KG1 (cell line): ENCODE data around the gene FIZ1.

Source experiments
- DNase-seq: peaks from one replicate; lab custom pipeline; 2025; lab: John Stamatoyannopoulos, UW

FIZ1 gene

DNA sequence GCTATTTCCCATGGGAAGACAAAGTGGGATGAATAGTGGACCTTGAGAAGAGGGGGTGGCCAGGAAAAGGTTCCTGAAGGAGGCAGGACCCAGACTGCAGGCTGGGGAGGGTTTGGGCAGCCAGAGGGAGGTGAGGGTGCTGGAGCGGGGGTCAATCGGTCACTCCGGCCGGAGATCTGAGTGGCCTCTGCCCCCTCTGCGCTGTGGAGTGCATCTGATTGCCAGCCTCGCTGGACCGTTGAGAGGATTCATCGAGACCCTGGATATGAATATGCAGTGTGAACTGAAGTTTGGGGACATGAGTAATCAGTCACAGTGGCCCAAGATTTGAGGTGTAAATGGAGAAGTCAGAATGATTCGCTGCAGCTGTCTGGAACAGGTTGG is 36.0 kb upstream of the FIZ1 start:
- DNase-seq: no peak

DNA sequence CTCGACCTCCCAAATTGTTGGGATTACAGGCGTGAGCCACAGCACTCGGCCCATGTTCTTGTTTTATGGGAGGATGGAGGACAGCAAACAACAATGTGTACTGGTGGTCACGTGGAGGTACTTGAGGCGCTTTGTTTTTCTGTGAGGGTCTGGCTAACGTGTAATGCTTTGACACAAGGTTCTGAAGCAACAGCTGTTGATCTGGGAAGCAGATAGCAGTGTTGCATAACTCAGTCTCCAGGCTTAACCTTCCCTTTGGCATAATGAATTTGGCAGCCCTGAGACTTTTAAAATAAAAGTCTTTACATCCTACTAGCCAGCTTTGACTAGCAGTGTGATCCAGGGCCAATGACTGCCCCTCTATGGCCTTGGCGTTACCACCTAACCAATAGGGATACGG is 34.5 kb upstream of the FIZ1 start:
- DNase-seq: no peak

DNA sequence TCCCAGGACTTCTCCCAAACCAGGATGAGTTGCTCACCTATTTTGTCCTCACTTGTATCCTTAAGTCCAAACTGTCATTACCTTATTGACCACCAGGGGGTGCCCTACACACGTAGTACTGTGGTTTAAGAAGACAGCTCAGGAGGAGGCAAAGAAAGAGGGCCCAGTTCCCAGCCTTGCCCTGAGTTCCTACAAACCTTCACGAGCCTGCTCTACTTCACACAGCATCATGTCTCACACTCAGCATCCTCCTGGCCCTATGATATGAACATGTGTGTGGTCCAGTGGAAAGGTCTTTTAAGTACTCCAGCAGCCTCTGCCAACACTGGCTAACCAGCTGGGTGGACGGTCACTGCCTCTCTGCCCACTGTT is 33.1 kb upstream of the FIZ1 start:
- DNase-seq: peak; percentile 91

DNA sequence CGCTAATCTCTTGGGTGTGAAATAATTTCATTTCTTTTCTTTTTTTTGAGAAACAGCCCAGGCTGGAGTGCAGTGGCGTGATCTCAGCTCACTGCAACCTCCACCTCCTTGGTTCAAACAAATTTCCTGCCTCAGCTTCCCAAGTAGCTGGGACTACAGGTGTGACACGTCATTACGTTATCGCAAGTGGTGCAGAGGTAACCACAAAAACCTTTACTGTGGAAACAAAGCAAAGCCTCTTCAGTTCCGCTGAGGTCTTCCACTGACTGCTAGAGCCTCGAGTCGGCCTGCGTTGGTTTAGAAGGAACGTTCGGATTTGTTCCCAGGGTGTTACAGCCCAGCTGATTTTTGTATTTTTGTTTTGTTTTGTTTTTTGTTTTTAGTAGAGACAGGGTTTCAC is 27.0 kb upstream of the FIZ1 start:
- DNase-seq: no peak

DNA sequence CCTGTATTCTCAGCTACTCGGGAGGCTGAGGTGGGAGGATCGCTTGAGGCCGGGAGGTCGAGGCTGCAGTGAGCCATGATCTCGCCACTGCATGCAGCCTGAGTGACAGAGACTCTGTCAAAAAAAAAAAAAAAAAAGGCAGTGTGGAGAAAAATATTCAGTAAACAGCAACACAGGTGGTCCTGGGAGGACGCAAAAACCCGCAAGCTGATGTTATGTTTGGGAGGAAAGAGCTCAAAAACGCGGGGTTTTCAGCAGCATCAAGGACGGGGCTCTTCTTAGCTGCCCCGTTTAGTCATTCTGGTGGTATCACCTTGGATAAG is 25.6 kb upstream of the FIZ1 start:
- no peak for DNase-seq

DNA sequence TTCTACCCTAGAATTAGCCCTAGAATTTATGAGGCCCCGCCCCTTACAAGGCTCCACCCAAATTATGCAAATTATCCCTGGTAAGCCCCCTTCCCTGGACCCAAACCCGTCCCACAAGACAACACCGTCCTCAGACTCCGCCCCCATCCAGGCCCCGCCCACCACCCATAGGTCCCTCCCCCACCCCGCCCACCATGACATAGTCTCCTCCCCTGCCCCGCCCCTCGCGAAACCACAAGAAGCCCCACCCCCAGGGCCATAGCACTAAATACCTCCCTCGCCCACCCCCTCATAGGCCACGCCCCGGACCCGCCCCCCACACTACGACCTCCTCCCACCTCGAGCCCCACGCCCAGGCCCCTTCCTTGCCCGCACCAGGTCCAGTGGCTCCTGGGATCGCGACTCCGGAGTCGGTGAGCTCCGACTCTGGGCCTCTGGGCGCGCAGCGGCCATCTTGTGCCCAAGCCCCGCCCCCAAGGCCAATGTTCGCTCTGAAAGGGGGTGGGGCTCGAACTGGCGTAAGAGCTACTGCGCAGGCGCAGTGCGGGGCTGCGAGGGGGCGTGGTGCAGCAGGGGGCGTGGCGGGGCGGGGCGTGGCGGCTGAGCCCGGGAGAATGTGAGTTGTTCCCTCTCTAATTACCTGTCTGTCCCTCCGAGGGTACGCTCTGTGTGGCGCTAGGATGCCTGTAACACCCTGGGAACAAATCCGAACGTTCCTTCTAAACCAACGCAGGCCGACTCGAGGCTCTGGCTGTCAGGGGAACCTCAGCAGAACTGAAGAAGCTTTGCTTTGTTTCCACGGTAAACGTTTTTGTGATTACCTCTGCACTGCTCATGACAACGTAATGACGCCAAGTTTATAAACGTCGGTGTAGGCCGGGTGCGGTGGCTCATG is 25.0 kb upstream of the FIZ1 start, which contains the start of gene ZNF784:
Gene ZNF784, minus strand, starts transcription at position 458 of the 895 bp plus-strand sequence. Its CDS starts 5 bp downstream, at position 453.
- DNase-seq: peak; percentile 88

DNA sequence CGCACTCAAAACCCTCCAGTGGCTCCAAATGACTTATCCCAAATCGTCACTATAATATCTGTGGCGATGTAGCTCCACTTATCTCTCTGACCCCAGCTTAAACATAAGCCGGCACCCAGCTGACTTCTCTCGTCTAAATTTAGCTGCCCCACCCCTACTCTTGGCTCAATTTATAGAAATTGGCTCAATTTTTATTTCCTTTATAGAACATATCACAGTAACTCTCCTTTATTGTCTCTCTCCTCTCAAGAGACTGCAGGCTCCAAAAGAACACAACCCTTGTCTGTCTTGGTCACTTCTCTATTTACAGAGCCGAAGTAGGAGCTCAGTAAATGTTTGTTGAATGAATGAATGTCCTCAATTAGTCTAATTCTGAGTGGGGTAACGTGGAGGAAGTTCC is 24.2 kb upstream of the FIZ1 start:
- DNase-seq: no peak

DNA sequence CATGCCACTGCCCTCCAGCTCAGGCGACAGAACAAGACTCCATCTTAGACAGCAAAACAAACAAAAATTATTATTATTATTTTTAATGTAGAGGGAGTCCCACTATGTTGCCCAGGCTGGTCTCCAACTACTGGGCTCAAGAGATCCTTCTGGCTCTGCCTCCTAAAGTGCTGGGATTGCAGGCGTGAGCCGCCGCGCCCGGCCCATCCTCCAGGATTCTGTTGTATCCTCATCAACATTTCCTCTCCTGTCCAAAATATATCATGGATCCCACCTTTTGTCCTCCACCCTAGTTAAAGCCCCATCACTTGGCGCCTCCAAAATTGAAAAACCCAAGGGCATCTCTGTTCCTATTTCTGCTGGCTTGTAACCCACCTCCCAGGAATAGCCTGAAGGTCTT is 23.8 kb upstream of the FIZ1 start:
- DNase-seq: no peak

DNA sequence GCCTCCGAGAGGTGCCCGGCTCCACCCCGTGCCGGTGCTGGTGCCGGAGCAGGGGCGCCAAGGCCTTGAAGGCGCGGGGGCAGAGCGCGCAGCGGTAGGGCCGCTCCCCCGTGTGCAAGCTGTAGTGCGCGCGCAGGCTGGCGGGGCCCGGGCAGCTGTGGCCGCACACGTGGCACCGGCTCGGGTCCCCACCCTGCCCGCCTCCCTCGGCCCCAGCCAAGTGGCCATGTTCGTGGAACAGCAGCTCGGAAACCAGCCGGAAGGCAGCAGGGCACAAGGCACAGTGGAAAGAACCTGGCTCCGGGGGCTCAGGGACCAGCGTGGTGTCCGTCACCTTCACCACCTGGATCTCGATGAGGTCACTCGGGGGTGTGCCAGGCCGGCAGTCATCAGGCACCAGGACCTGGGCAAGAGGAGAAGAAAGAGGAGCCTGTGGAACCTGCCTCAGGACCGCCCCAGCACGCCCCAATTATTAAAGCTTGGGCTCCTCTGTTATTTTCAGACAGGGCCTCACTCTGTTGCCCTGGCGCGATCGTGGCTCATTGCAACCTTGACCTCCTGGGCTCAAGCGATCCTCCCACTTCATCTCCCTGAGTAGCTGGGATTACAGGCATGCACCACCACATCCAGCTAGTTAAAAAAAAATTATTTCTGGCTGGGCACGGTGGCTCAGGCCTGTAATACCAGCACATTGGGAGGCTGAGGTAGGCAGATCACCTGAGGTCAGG is 23.1 kb upstream of the FIZ1 start:
- no peak for DNase-seq

DNA sequence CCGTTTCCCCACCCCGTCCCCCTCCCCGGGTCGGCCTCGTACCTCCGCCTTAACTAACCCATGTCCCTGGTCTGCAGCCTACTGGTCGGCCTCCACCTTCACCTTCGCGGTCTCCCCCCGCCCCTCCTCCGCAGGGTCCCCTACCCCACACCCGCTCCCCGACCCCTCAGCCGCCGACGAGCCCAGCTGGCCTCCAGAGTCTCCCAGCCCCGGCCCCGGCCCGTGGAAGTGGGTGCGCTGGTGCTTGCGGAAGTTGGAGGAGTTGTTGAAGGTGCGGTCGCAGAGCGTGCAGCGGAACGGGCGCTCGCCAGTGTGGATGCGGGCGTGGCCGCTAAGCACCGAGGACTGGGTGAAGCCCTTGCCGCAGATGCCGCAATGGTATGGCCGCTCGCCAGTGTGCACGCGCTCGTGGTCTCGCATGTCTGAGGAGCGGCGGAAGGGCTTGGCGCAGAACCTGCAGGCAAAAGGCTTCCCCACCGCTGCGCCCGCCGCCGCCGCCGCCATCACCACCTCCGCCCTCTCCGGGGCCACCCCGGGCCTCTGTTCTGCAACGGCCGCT is 22.4 kb upstream of the FIZ1 start:
- no peak for DNase-seq

DNA sequence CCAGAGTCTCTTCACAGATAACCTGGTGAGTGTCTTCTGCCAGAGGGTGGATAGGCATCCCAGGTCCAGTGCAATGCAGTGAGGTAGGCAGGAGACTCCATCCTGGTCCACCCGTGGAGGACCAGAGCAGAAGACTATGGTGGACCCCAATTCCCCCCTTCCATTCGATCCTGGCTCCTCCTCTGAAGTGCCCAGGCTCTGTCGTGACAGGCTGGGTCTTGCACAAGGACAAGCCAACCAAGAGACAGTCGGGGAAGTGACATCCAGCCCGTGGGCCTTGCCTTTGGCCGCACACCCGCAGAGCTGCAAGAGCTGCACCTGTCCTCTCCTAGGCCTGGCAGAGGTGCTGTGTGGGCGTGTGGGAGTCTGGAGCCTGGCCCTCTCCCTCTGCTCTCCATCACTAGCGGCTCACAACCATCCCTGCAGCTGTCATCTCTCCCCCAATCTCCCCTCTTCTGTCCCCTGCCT is 21.9 kb upstream of the FIZ1 start:
- DNase-seq: no peak

DNA sequence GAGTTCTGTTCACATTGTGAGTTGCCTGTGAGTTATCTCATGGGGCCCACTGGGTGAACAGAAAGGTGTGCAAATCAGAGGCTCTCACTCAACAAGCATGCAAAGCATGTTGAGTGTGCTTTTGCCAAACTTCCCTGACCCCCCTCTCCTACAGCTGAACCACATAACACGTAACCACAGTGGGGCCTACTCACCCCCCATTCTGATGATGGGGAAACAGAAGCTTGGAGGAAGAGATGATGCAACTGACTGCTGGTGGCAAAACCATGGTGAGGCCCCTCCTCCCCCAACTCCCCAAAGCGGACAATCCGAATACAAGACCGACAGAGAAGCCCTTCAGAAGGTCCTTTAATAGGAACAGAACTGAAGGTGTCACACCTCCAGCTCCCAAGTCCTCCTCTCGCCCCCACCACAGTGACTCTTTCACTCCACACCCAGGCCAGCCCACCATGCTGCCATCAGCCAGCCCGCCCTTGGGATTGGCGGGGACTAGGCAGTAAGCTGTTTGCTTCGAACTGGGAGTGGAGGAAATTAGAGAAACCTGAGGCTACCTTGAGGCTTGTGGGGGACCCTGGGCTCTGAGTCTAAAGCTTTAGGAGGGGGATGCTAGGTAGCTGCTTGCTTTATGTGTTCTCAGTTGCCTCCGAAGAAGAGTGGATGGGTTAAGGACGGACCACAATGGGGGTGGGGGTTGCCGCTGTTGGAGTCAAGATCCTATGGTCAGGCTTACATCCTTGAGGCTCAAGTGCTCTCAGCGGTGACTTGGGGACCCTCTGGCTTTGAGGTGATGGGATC is 21.3 kb upstream of the FIZ1 start:
- DNase-seq: peak; percentile 8

DNA sequence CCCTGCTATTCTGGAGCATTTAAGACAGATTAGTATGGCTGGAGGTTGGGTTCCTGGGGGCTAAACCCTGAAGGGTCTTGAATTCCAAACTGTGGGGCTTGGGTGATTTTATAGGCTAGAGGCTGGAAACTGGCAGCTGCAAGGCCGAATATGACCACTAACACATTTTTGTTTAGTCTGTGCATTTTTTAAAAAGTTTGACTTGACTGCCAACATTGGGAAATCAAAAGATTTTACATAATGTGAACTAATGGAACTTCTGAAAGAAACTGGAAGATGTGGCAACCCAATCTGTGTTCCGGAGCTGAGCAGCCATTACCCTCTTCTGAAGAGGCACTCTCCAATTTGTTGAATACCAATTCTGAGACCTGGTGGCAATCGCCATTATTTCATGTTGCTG is 20.0 kb upstream of the FIZ1 start:
- no peak for DNase-seq

DNA sequence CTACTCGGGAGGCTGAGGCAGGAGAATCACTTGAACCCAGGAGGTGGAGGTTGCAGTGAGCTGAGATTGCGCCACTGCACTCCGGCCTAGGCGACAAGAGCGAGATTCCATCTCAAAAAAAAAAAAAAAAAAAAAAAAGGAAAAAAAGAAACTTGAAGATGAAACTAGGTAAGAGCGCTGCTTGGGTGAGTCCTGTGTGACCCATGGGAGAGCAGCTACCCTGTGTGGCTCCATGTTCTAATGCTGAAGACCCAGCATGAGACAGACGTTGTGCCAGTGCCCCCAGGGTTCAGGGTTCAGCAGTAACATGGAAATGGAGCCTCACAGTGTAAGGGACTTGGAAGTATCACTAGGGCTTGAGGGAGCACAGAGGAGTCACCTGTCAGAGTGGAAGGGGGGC is 19.1 kb upstream of the FIZ1 start:
- no peak for DNase-seq

DNA sequence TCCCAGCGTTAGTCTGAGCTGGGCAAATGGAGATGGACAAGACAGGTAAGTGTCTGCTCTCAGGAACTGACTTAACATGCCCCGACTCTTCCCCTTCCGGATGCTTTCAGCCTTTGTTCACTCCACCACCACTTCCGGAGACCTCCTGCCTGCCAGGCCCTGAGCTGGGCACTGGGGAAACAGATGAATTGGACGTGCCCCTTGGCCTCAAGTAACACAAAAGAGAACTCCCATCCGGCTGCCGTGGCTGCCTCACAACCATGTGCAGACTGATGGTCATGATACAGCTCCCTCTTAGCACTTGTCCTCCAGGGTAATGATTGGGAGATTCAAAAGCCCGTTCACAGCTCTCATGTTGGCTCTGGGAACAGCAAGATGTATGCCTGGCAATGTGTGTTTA is 18.1 kb upstream of the FIZ1 start:
- DNase-seq: no peak

DNA sequence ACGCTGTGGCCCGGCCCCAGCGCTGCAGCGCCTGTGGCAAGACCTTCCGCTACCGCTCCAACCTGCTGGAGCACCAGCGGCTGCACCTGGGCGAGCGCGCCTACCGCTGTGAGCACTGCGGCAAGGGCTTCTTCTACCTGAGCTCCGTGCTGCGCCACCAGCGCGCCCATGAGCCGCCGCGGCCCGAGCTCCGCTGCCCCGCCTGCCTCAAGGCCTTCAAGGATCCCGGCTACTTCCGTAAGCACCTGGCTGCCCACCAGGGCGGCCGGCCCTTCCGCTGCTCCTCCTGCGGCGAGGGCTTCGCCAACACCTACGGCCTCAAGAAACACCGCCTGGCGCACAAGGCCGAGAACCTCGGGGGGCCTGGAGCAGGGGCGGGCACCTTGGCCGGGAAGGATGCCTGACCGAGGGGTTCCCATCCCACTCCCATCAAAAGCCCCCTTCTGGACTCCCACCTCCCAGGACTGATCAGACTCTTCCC is 17.1 kb upstream of the FIZ1 start:
- DNase-seq: no peak

DNA sequence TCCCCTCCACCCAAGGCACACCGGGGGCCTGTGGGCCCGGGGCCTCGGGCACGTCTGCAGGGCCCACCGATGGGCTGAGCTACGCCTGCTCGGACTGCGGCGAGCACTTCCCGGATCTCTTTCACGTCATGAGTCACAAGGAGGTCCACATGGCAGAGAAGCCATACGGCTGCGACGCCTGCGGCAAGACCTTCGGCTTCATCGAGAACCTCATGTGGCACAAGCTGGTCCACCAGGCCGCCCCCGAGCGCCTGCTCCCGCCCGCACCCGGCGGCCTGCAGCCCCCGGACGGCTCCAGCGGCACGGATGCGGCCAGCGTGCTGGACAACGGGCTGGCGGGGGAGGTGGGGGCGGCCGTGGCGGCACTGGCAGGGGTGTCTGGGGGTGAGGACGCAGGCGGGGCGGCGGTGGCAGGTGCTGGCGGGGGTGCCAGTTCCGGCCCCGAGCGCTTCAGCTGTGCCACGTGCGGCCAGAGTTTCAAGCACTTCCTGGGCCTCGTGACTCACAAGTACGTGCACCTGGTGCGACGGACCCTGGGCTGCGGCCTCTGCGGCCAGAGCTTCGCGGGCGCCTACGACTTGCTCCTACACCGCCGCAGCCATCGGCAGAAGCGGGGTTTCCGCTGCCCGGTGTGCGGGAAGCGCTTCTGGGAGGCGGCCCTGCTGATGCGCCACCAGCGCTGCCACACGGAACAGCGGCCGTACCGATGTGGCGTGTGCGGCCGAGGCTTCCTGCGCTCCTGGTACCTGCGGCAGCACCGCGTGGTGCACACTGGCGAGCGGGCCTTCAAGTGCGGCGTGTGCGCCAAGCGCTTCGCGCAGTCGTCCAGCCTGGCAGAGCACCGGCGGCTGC is 16.5 kb upstream of the FIZ1 start:
- no peak for DNase-seq

DNA sequence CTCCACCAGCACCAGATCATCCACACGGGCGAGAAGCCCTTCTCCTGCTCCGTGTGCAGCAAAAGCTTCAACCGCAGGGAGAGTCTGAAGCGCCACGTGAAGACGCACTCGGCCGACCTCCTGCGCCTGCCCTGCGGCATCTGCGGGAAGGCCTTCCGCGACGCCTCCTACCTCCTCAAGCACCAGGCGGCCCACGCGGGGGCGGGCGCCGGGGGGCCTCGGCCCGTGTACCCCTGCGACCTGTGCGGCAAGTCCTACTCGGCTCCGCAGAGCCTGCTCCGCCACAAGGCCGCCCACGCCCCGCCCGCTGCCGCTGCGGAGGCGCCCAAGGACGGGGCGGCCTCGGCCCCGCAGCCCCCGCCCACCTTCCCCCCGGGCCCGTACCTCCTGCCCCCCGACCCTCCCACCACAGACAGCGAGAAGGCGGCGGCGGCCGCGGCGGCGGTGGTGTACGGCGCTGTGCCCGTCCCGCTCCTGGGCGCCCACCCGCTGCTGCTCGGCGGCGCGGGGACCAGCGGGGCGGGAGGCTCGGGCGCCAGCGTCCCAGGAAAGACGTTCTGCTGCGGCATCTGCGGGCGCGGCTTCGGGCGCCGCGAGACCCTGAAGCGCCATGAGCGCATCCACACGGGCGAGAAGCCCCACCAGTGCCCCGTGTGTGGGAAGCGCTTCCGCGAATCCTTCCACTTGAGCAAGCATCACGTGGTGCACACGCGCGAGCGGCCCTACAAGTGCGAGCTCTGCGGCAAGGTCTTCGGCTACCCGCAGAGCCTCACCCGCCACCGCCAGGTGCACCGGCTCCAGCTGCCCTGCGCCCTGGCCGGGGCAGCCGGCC is 15.6 kb upstream of the FIZ1 start:
- no peak for DNase-seq

DNA sequence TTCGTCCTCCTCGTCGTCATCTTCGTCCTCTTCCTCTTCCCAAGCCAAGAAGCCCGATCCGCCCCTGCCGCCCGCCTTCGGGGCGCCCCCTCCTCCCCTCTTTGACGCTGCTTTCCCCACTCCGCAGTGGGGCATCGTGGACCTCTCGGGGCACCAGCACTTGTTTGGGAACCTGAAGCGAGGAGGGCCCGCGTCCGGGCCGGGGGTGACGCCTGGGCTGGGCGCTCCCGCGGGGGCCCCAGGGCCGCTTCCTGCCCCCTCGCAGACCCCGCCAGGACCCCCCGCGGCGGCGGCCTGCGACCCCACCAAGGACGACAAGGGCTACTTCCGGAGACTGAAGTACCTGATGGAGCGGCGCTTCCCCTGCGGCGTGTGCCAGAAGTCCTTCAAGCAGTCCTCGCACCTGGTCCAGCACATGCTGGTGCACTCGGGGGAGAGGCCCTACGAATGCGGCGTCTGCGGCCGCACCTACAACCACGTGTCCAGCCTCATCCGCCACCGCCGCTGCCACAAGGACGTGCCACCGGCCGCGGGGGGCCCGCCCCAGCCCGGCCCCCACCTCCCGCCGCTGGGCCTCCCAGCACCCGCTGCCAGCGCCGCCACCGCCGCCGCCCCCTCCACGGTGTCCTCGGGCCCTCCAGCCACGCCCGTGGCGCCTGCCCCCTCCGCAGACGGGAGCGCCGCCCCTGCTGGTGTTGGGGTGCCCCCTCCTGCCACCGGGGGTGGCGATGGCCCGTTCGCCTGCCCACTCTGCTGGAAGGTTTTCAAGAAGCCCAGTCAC is 14.8 kb upstream of the FIZ1 start:
- no peak for DNase-seq

DNA sequence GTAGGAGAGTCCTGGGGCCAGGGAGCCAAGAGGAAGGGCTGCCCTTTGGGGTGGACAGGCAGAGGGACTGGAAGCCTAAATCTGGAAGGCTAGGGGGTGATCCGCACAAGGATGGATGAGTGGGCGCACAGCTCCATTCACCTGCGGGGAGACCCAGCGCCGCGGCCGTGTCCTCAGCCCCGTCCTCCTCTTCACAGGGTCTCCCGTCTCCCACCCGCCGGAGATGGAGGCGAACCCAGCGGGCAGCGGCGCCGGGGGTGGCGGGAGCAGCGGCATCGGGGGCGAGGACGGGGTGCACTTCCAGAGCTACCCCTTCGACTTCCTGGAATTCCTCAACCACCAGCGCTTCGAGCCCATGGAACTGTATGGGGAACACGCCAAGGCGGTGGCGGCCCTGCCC is 14.1 kb upstream of the FIZ1 start:
- no peak for DNase-seq
